ENCODE measurements around the gene CIB2.

CIB2 gene

DNA sequence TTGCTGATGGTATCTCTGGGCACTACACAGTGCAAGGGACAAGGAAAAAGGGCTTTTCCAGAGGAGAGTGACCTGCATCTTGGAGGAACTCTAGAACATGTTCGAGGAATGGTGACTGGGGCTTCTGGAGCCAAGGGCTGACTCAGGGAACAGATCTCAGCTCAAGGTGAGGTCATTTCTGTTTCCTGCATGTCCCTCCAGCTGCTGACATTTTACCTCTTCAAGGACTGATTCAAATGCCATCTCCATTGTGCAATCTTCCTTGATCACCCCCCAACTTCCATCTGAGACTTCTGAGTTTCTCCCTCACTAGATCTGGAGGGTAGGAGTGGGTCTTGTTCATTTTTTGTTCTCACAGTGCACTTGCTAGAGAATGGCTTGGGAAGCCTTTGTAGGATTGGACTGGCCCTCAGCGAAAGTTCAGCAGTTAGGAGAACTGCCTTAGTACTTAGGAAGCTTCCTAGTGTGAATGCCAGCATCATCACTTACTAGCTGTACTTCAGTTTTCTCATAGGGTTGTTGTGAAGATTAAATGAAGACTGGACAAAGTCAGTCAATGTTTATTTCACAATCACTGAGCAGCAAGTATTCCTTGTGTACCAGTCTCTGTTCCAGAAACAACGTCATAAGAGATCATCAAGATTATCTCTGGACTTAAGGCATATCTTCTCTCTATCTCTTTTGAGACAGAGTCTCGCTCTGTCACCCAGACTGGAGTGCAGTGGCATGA lies 15.3 kb upstream of the CIB2 start:
- TF ChIP-seq TAF1 (IDR thresholded peaks at IDR 0.05; ENCODE audit: borderline replicate concordance, insufficient read depth, low read length), result no peak
- TF ChIP-seq FOXP2 (optimal IDR thresholded peaks at IDR 0.05; ENCODE audit: borderline replicate concordance, extremely low read depth, extremely low read length, insufficient read depth), result no peak
- no peak for TF ChIP-seq POLR2AphosphoS5 (IDR thresholded peaks at IDR 0.05; ENCODE audit: low read depth, low read length)
- no peak for TF ChIP-seq REST (IDR thresholded peaks at IDR 0.05; ENCODE audit: insufficient read depth in 1 of 2, low read depth in 2 of 2, low read length in 2 of 2)
- TF ChIP-seq SIN3A (IDR thresholded peaks at IDR 0.05; ENCODE audit: borderline replicate concordance, insufficient read depth, low read length), result no peak

DNA sequence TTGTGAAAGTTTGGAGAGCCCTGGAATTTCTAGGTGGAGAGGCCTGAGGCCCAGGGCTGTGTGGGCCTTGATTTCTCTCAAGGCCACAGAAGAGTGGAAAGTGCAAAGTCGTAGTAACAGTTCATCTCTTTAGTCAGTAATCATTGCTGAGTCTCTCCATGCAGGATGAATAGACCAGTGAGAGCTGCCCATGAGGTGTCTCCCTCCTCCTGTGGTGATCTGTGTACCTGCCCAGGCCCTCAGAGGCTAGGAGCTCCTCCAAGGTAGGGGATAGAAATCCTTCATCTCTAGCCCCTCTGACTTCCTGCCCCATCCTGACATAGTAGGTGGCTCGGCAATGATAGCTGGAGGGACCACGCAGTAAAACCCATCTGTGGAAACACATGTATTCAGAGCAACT lies 11.1 kb upstream of the CIB2 start:
- TF ChIP-seq TAF1 (IDR thresholded peaks at IDR 0.05; ENCODE audit: borderline replicate concordance, insufficient read depth, low read length) (no peak), POLR2AphosphoS5 (IDR thresholded peaks at IDR 0.05; ENCODE audit: low read depth, low read length) (no peak), FOXP2 (optimal IDR thresholded peaks at IDR 0.05; ENCODE audit: borderline replicate concordance, extremely low read depth, extremely low read length, insufficient read depth) (no peak)

DNA sequence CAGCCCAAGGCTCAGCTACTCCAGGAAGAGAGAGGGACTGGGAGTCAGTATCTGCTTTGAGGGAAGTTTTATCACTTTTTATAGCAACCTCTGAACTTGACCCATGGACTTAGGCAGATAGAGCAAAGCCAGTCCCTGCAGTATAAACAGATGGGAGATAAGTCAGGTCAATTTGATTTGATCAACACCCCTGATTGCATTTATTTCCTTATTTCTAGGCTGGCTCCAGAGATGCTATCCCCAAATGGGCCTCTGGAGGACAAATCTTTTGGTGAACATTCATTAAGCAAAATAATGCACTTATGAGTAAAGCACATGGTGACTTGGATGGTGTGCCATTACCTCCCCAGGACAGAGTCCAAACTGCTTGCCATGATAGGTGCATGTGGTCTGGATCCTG lies 9.0 kb upstream of the CIB2 start:
- TF ChIP-seq REST (IDR thresholded peaks at IDR 0.05; ENCODE audit: insufficient read depth in 1 of 2, low read depth in 2 of 2, low read length in 2 of 2) (no peak), SIN3A (IDR thresholded peaks at IDR 0.05; ENCODE audit: borderline replicate concordance, insufficient read depth, low read length) (no peak), TAF1 (IDR thresholded peaks at IDR 0.05; ENCODE audit: borderline replicate concordance, insufficient read depth, low read length) (no peak), FOXP2 (optimal IDR thresholded peaks at IDR 0.05; ENCODE audit: borderline replicate concordance, extremely low read depth, extremely low read length, insufficient read depth) (no peak), POLR2AphosphoS5 (IDR thresholded peaks at IDR 0.05; ENCODE audit: low read depth, low read length) (no peak)

GRCh38 chr15:78139578-78139977 lies 8.3 kb upstream of the CIB2 start:
- TF ChIP-seq FOXP2 (optimal IDR thresholded peaks at IDR 0.05; ENCODE audit: borderline replicate concordance, extremely low read depth, extremely low read length, insufficient read depth) (no peak), SIN3A (IDR thresholded peaks at IDR 0.05; ENCODE audit: borderline replicate concordance, insufficient read depth, low read length) (no peak), TAF1 (IDR thresholded peaks at IDR 0.05; ENCODE audit: borderline replicate concordance, insufficient read depth, low read length) (no peak), REST (IDR thresholded peaks at IDR 0.05; ENCODE audit: insufficient read depth in 1 of 2, low read depth in 2 of 2, low read length in 2 of 2) (no peak), POLR2AphosphoS5 (IDR thresholded peaks at IDR 0.05; ENCODE audit: low read depth, low read length) (no peak)

DNA sequence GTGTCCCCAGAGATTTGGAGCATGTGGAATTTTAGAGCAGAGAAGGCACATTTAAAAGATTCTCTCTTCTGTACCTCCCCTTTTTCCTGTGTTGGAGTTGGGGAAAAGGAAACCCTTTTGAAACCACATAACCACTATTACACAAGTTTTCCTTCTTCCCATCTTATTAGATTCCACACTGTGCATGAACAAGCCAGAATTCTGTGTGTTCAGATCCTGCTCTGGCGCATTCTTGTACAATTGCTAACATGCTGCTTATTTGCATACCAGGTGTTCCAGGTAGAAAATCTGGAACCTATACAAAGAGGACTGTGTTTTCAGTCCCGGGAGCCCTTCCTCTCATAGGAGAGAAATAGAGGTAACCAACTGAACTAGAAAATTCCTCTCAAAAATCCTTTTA lies 2.6 kb upstream of the CIB2 start:
- TF ChIP-seq POLR2AphosphoS5 (IDR thresholded peaks at IDR 0.05; ENCODE audit: low read depth, low read length), result no peak
- TF ChIP-seq FOXP2 (optimal IDR thresholded peaks at IDR 0.05; ENCODE audit: borderline replicate concordance, extremely low read depth, extremely low read length, insufficient read depth), result no peak
- no peak for TF ChIP-seq TAF1 (IDR thresholded peaks at IDR 0.05; ENCODE audit: borderline replicate concordance, insufficient read depth, low read length)
- no peak for TF ChIP-seq REST (IDR thresholded peaks at IDR 0.05; ENCODE audit: insufficient read depth in 1 of 2, low read depth in 2 of 2, low read length in 2 of 2)
- no peak for TF ChIP-seq SIN3A (IDR thresholded peaks at IDR 0.05; ENCODE audit: borderline replicate concordance, insufficient read depth, low read length)

Data from PFSK-1 (cell line).